Cardiac muscle cell (in vitro differentiated cells and primary cell): ENCODE results near the gene NANP. TPM values are rescaled to one million over a fixed set of nuclear protein-coding genes. Genes with fewer than 3 reads are reported as not detected.
A peak's percentile ranks its signal among the peaks of the same experiment; 100 is the strongest.
"Not testable (repeated sequence)": the region's sequence is repeated elsewhere in the genome, so short reads cannot be mapped to it uniquely, and the experiment has no call there.

Experiments
- DNase-seq, 2 donors: peaks; one replicate each; pipeline versions ENCODE4 v3.0.0 to v3.0.0-alpha.2; 2010 to 2017; ENCODE audit warnings: low read depth in 1 of 2, low spot score in 1 of 2
- H3K27ac ChIP-seq: fragments of 200-600 bp; sonication (generic); 2 replicates; pipeline ENCODE4 v1.5.1; 2016
- H3K27me3 ChIP-seq: fragments of 200-600 bp; sonication (generic); 2 replicates; pipeline ENCODE4 v1.6.0; 2016; ENCODE audit warnings: control low read depth
- H3K36me3 ChIP-seq: fragments of 200-600 bp; sonication (generic); 2 replicates; pipeline ENCODE4 v1.5.1; 2016; ENCODE audit warnings: control low read depth
- H3K4me1 ChIP-seq: fragments of 200-600 bp; sonication (generic); 2 replicates; pipeline ENCODE4 v1.8.1; 2017; ENCODE audit warnings: low read depth, mild to moderate bottlenecking, mixed run types
- H3K4me3 ChIP-seq: fragments of 200-600 bp; sonication (generic); 2 replicates; pipeline ENCODE4 v1.5.1; 2016; ENCODE audit warnings: mild to moderate bottlenecking
- H3K9me3 ChIP-seq: fragments of 200-600 bp; sonication (generic); 2 replicates; pipeline ENCODE4 v1.5.1; 2017; ENCODE audit warnings: low read depth, mild to moderate bottlenecking, control low read depth
- CTCF ChIP-seq: IDR thresholded peaks from 2 replicates; pipeline ENCODE4 v1.5.1; 2012; ENCODE audit warnings: low read depth, mild to moderate bottlenecking, low read length
- polyA plus RNA-seq: library from polyadenylated mRNA; unstranded; fragments of >200 nt; fragmentation: Nextera tagmentation; extraction: Ambion mirVana; gene quantifications from 2 replicates; pipeline ENCODE4 v1.2.1, GENCODE V29; 2016
- total RNA-seq: library from RNA; depleted of rRNA; stranded (reverse); fragments of >200 nt; gene quantifications from 2 replicates; pipeline ENCODE4 v1.2.3, GENCODE V29; 2016

Gene NANP
- total and polyA plus RNA-seq, 2 experiments from 2014 or later: 3.7 to 5.7 TPM

GRCh38 chr20:25601659-25602058 lies 22.2 kb downstream of the NANP start:
- no peak for TF ChIP-seq CTCF
- Histone ChIP-seq H3K9me3 (no peaks in the 10 kb centered on the region), H3K4me3 (no peak overlapping the region), H3K27me3 (no peaks in the 10 kb centered on the region), H3K4me1 (no peaks in the 10 kb centered on the region), H3K36me3 (no peaks in the 10 kb centered on the region), H3K27ac (no peak overlapping the region)
- DNase-seq: no peak

GRCh38 chr20:25600632-25601031 lies 23.2 kb downstream of the NANP start:
- TF ChIP-seq CTCF: no peak
- no peaks in the 10 kb centered on the region for H3K9me3 ChIP-seq
- H3K27me3 ChIP-seq: no peaks in the 10 kb centered on the region
- H3K4me3 ChIP-seq: no peak overlapping the region
- no peaks in the 10 kb centered on the region for H3K4me1 ChIP-seq
- H3K27ac ChIP-seq: no peak overlapping the region
- H3K36me3 ChIP-seq: no peaks in the 10 kb centered on the region
- peak in 1 of 2 donors; percentile 44 for DNase-seq

- TF ChIP-seq CTCF: no peak
- Histone ChIP-seq H3K4me3 (no peak overlapping the region), H3K27ac (no peak overlapping the region)
Measured at GRCh38 chr20:25592135-25592852, 31.5 kb downstream of the NANP start.

GRCh38 chr20:25590778-25591177 lies 33.0 kb downstream of the NANP start:
- H3K27me3 ChIP-seq, H3K4me1 ChIP-seq, H3K36me3 ChIP-seq, H3K27ac ChIP-seq, H3K9me3 ChIP-seq, DNase-seq, H3K4me3 ChIP-seq: not testable (repeated sequence)

More at GRCh38 chr20:25592135-25592852, 31.5 kb downstream of the NANP start:
- H3K9me3 ChIP-seq: no peaks in the 10 kb centered on the region
- DNase-seq: no peak
- no peaks in the 10 kb centered on the region for H3K36me3 ChIP-seq
- no peaks in the 10 kb centered on the region for H3K27me3 ChIP-seq
- no peaks in the 10 kb centered on the region for H3K4me1 ChIP-seq

GRCh38 chr20:25588491-25588890 lies 35.3 kb downstream of the NANP start:
- TF ChIP-seq CTCF: no peak
- Histone ChIP-seq H3K36me3 (no peaks in the 10 kb centered on the region), H3K4me3 (no peak overlapping the region), H3K27ac (no peak overlapping the region), H3K9me3 (no peaks in the 10 kb centered on the region), H3K27me3 (no peaks in the 10 kb centered on the region), H3K4me1 (peaks cover 10% of the 10 kb centered on the region)
- DNase-seq: no peak

GRCh38 chr20:25587536-25587935 lies 36.3 kb downstream of the NANP start:
- Histone ChIP-seq H3K4me1 (peaks cover 19% of the 10 kb centered on the region), H3K4me3 (no peak overlapping the region), H3K27me3 (no peaks in the 10 kb centered on the region), H3K9me3 (no peaks in the 10 kb centered on the region), H3K27ac (no peak overlapping the region), H3K36me3 (no peaks in the 10 kb centered on the region)
- TF ChIP-seq CTCF: no peak
- no peak for DNase-seq
